ENCODE data around the gene RASGRF1.
"Not testable (repeated sequence)": the region's sequence is repeated elsewhere in the genome, so short reads cannot be mapped to it uniquely, and the experiment has no call there.

RASGRF1 gene

GRCh38 chr15:79035814-79036213, 54.8 kb downstream of the RASGRF1 start:
- no peak for DNase-seq

DNA sequence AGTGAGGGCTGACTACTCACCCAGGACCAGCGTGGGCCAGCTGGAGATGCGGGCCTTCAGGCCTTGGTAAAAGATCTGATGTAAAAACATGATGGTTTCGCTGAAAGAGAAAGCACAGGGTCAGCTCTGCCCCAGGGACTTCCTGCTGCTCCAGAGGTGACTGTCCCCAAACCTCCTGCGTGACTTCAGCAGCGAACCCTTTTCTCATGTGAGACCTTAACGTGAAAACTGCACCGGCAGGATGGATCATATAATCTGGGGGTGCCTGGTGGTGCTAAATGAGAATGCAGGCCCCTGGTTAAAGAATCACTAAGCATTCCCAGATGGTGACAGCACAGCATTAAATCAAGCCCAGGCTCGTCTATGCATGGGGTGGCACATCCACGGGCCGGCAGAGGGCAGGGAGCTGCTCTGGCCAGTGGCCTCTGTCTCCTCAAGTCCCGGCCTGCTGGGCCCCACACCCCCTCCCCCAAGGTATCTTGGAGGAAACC, 55.4 kb downstream of the RASGRF1 start:
- DNase-seq: no peak

DNA sequence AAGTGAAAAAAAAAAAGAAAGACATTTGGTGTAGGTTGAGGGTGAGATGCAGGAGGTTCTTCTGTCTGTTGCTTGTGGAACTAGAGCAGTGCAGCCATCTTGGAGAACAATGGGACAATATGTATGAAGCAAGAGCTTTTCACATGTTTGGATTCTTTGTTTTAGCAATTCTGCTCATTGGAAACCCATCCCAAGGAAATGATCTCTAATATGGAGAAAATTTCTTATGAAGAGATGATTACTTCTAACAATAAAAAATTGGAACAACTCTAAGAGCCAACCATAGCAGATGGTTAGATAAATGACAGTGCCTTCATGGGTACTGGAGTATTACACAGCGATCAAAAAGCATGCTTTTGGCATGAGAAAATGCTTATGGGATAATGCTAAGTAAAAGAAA, 56.3 kb downstream of the RASGRF1 start:
- no peak for DNase-seq

DNA sequence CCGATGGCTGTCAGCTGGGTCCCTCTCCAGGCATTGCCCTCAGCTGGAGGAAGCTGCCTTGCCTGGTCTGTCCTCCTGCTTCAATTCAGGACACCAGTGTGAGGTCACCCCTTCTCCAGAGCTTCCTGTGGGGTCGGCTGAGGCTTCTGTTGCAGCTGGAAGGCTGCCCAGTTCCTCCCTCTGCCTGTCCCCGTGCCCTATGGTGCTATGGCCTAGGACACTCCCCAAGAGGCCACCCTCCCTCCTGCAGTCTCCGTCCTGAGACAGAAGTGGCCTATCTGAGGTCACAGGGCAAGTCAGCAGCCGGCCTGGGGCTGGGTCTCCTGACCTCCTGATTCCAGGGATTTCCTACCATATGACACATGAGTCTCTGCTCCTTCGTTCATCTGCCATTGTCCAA, 57.9 kb downstream of the RASGRF1 start:
- DNase-seq: no peak

DNA sequence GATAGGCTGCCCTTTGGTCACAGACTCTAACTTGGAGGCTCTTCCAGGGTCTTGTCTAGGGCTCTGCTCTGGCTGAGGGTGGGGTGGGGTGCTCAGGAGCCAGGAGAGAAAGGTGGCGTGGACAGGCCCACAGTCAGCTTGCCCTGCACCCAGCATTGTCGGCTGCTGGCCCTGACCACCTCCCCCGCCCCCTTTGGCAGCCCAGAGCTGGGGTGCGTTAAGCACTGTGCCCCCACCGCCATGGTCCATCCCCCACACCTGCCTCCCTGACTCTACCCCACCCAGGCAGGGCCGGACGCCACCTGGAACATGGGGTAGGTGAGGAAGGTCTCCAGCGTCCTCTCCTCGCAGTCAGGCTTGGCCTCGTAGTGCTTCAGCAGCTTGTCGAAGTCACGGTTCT, 58.8 kb downstream of the RASGRF1 start:
- no peak for DNase-seq

DNA sequence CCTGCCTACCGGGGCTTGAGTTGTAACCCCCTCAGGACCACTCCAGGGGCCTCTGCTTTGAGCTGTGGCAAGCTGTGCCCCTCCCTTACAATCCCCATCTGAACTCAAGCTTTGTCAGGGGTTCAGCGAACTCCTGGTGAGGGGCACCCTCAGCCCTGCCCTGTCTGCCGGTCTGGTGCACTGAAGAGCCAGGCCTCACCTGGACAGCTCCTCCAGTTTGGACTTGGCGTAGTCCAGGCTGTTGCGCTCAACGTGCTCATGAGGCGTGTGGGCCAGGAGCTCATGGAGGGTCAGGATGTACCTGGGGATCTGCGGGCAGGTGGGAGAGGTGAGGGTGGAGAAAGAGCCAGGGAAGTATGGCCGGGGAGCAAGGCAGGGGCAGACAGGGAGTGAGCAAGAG, 59.4 kb downstream of the RASGRF1 start:
- DNase-seq: no peak

- DNase-seq: no peak
These were observed 60.1 kb downstream of the RASGRF1 start for GRCh38 chr15:79030470-79030869.

DNA sequence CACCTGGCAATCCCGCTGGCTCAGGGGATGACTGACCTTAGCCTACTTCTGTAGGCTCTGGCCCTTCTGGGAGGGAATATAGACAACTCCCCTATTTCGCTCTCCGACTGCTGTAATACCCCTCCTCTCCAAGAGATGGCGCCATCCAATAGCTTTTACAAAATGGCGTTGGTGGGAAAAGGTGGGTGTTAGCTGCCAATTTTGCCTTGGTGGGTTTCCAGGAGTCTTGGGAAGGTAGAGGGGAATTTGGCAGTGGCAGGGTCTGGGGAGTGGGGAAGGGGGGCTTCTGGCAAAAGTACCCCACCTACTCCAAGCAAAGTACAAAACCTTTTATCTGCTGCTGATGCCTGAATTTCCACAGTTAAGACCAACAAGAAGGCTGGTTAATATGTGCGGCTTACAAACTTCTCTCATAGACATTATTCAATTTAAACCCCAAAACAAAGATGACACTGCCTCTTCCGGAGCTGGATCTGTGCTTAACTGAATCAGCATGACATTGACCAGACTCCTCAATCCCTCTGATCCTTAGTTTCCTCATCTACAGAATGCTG, 62.1 kb downstream of the RASGRF1 start:
- no peak for DNase-seq

- DNase-seq: no peak
These were observed 62.8 kb downstream of the RASGRF1 start for GRCh38 chr15:79027532-79028410.

DNA sequence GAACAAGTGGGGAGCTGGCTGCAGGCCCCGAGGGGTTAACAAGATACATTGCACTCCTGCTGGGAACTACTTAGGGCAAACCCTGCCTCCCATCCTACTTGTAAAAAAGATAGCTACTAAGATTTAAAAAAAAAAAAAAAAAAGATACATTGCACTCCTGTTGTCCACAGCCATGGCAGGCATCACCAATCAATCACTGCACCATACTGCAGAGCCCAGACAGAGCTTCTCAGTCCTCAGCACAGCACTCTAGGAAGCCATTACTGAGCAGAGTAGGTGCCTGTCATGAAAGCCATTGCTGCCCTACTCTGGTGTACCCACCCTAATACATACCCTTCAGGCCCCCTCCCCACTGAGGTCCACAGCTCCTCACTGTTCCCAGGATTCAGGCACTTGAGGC, 64.8 kb downstream of the RASGRF1 start:
- no peak for DNase-seq

GRCh38 chr15:79025201-79025600, 65.4 kb downstream of the RASGRF1 start:
- no peak for DNase-seq

GRCh38 chr15:79024493-79024892, 66.1 kb downstream of the RASGRF1 start:
- not testable (repeated sequence) for DNase-seq

GRCh38 chr15:79023918-79024317, 66.7 kb downstream of the RASGRF1 start:
- DNase-seq: no peak

DNA sequence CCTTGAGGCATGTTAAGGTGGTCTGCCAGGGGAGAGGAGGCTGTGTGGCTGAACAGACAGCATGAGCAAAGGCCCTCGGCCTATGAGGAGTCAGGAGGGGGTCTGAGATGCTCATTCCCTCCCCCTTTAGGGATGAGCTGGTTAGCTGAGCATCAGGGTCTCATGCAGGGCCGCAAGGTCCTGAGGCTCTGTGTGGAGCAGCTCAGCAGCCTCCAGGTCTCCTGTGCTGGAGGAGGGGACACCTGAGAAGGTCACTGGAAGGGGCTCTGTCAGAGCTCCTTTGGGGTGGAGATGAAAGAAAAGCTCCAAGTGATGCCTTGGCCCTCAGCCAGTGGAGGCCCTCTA, 67.1 kb downstream of the RASGRF1 start:
- DNase-seq: no peak

DNA sequence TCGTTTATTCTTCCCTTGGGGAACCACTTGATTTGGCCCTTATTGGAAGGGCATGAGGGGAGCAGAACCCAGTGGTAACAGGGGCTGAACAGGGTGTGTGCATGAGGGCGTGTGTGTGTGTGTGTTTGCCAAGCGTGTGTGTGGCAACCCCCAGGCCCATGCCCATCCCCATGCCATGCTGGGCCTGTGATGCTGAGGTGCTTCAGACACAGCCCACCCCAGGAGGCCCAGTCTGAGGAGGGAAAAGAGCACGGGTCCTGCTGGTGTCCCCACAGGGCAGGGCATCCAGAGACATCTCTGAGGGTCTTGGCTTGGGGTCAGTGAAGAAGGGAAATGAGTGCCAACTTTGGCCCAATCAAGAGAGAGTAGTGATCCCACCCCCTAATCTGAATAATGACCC, 71.6 kb downstream of the RASGRF1 start:
- DNase-seq: no peak

GRCh38 chr15:79017953-79018352, 72.6 kb downstream of the RASGRF1 start:
- DNase-seq: no peak

DNA sequence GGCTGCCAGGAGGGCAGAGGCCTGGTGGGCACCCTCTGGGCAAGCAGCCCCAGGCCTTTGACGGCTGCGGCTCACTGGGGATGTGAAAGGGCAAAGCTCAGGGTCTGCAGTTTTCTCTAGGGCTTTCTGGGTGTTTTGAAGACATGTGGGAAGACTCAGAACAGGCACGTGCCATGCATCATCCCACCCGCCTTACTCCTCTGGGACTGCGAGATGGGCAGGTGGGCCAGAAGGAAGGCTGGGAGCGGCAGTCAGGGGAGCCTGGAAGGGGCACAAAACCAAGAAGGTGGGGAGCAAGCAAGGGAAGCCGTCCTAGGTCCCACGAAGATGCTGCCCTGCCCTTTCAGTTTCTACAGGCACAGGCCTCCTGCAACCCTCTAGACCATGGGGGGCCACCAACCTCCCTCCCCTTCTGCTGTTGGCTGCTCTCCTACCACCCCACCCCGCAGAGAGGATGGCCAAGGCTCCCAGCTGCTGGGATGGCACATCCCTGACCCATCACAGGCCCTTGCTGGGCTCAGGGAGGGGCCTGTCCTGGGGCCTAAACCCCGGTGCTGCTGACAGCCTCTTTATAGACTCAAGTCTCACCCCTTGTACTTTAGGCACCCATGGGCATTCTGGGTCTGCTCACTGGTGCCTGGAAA, 73.9 kb downstream of the RASGRF1 start:
- DNase-seq: no peak

- no peak for DNase-seq
These were observed 75.2 kb downstream of the RASGRF1 start for GRCh38 chr15:79015416-79015815.

GRCh38 chr15:79010278-79010677, 80.3 kb downstream of the RASGRF1 start:
- no peak for DNase-seq

DNA sequence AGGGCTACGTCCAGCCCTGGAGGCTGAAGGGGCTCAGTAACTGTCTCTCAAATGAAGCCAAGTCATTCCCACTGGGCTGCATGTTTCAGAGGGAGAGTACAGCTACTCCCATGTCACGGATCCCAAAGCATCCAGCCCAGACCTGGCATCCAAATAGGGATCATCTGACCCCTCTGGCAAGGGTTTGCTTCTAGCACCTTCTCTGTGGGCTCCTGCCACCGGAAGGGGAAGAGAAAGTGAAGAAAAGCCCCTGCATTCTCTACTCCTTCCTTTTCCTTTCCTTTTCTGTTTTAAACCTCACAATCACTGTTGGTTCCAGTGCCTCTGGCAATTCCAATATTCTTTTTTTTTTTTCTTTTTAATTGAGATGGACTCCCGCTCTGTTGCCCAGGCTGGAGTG, 81.2 kb downstream of the RASGRF1 start:
- DNase-seq: no peak

DNA sequence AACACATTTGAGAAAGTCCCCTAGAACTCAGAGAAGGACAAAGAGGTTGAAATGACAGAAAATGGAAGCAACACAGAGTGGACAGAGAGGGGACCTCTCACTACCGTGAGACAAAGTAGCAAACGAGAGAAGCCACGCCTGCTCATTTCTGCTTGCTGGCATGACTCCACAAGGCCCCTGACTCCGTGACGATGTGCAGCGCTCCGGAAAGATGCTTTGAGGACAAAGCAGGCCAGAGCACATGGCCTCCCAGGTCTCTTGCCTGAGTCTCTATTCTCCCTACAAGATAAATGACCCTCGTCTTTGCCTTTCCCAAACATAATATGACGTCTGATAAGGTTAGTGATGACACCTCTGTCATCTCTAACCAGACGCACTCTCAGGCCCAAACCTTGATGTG, 81.9 kb downstream of the RASGRF1 start:
- DNase-seq: no peak

DNA sequence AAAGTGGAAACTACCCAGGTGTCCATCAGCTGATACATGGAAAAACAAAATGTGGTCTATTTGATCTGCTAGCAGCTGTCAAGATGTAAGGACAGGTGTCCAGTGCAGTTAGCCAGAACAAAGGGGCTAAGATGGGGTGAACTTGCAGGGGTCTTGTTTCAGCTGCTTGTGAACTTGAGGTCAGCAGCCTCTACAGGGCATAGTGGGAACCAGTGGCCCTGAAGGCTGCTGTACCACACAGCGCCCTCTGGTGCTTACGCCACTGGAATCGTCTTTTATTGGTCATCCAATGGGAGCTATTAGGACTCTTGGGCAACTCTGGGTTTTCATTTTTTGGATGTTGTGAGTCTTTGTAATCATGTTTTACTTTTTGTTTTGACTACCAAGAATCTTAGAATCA, 83.5 kb downstream of the RASGRF1 start:
- DNase-seq: no peak

DNA sequence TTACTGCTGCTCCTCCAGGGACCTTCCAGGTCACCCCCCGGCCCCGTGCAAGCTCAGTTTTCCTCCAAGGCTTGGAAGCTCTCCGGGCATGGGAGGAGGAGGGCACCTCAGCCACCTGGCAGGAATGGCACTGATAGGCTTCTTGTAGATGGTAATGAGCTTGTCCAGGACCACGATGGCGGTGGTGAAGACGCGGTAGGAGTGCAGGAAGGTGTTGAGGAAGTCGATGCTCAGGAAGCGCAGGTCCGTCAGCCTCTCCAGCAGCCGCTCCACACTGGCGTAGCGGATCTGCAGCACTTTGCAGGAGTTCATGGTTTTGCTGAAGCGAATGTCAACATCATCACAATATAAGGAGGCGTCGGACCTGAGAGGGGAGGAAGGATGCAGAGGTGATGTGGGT, 84.5 kb downstream of the RASGRF1 start:
- no peak for DNase-seq

GRCh38 chr15:79004336-79004735, 86.2 kb downstream of the RASGRF1 start:
- DNase-seq: no peak
